Sigmoid colon (tissue), 4 donors: ENCODE measurements around the gene FYB1.

ENCODE experiments used
- CTCF ChIP-seq, 4 experiments: fragments of 450-650 bp in 3 of 4; fragments of 200-600 bp in 1 of 4; IDR thresholded peaks; one replicate each; pipeline ENCODE4 v1.5.1; 2016 to 2019; ENCODE audit warnings: antibody characterized with exemption in 4 of 4, mild to moderate bottlenecking in 3 of 4, moderate library complexity in 2 of 4
- EP300 ChIP-seq, 4 donors: sonication (generic); formaldehyde crosslinking; IDR thresholded peaks; one replicate each; pipeline ENCODE4 v1.6.1; 2017; ENCODE audit warnings: antibody characterized with exemption in 4 of 4
- POLR2A ChIP-seq, 2 donors: fragments of 450-650 bp; IDR thresholded peaks; one replicate each; pipeline ENCODE4 v1.6.1; 2016; ENCODE audit warnings: antibody characterized with exemption in 2 of 2, mild to moderate bottlenecking in 2 of 2, moderate library complexity in 2 of 2
- POLR2AphosphoS5 ChIP-seq, 4 donors: sonication (generic); formaldehyde crosslinking; IDR thresholded peaks; one replicate each; pipeline ENCODE4 v1.6.1; 2017; ENCODE audit warnings: antibody characterized with exemption in 4 of 4

GRCh38 chr5:39215857-39216256, 3.5 kb downstream of the FYB1 start:
- TF ChIP-seq CTCF (IDR thresholded peaks at IDR 0.05) (no peak), EP300 (IDR thresholded peaks at IDR 0.05) (no peak), POLR2AphosphoS5 (IDR thresholded peaks at IDR 0.05) (no peak), POLR2A (IDR thresholded peaks at IDR 0.05) (no peak)
